Stimulated activated CD8-positive, alpha-beta memory T cell treated with anti-CD3 and anti-CD28 coated beads, Interleukin-7, amount 100 ng/mL, for 48 hours (primary cell): Measurements from ENCODE around the gene BNC2.

Source experiments
- DNase-seq, 2 donors: peaks; one replicate each; pipeline ENCODE4 v3.0.0-alpha.2; 2020; ENCODE audit warnings: low read depth in 1 of 2; ENCODE audit errors: extremely low read depth in 1 of 2

Gene BNC2

DNA sequence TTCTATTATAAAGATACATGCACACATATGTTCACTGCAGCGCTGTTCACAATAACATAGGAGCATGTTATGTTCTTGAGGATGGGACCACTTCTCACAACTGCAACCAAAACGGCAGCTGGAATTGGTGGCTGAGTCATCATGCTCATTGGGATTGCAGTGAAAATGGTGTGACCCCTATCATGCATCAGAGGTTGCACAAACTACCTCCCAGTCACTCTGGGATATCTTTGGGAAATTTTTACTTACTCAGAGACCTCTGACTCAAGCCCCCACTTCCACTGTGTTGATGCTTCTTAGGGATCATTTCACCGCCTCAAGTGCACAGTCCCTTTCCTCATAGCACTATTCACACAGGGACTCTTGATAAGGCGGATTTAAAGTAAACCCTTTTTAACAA, 474.1 kb downstream of the BNC2 start:
- DNase-seq = no peak

DNA sequence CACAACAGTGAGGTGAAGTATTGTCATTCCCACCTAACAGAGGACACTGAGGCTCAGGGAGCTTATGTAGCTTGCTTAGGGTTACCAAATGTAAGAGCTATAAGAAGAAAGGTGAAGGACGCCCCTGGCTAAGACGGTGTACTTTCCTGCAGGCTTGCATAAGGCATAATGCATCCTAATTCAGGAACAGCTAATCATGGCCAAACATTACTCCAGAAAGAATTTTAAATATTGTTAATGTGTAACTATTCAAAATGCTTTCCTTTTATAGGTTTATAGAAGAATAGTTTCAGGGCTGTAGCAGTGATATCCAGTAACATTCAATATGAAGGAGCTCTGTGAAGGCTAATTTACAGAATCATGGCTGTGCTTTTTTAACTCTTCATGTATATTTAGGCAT, 479.1 kb downstream of the BNC2 start:
- DNase-seq = no peak

DNA sequence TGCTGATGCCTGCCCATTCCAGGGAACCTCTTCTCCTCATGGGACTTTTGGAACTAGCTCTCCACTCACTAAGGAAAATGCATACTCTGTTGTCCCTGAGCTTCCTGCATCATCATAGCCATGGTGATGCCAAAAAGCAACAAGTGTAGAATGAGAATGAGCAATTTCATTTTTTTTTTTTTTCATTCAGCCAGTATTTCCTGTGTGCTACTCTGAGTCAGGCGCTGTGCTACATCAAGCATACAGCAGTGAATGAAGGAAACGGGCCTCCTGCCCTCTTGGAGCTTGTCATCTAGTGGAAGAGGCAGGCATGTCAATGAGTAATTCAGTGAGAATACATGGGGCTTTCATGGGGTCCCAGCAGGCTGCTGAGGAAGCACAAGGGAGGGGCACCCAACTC, 483.1 kb downstream of the BNC2 start:
- no peak for DNase-seq

DNA sequence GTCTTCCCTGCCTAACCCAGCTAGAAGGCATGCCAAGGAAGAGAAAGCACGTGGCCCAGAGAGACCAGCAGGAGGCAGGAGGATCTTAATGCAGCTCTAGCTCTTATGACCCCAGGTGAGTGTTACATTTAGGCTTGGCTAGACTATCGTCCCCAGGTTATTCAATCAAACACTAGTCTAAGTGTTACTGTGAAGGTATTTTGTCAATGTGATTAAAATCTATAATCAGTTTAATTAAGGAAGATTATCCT, 483.7 kb downstream of the BNC2 start:
- DNase-seq = no peak

DNA sequence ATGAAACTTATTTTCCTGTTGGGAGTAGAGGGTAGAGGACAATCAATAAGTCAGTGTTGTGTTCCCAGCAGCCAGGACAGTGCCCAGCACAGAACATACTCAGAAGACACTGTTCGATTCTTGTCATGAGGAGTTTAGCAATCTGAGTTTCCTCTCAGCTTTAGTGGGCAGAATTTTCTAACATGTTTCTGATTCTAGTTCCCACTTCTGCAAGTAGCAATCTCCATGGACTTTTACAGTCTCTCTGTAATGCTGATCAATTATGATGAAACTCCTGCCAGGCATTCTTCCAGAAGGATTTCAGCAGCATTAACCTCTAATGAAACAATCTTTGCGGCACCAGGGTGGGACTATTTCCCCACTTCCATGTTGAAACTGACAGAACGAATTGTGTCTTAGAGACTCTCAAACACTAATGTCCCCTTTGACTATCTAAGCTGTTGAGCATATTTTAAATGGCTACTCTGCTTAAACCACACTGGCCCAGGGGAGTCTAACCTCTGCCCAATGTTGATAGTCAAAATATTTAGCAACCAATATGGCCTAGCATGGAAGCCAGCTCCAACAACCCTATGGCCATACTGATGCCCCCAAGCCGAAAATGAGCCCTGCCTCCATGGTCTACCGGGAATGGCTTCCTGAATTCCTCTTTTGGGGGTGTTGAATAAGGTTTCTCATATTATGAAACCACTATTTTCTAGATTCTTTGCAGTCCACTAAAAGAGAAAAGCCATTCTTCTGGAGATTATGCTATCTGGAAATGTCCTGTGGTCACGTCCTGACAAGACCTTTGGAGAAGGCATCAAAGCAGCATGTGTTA, 484.3 kb downstream of the BNC2 start:
- no peak for DNase-seq

DNA sequence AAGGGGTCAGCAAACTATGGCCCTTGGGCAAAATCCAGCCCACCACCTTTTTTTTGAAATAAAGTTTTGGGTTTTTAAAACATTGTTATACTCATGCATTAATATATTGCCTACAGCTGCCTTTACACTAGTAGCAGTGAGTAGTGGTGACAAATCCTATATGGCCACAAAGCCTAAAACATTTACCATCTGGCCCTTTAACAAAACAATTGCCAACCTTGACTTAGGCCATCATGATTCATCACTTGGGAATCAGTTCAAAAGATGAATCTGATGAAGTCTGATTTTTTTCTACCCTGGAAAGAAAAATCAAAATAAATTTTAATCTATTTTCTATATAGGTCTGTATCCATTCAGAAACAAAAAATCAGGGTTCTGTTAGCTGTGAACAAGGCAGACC, 484.9 kb downstream of the BNC2 start:
- no peak for DNase-seq

DNA sequence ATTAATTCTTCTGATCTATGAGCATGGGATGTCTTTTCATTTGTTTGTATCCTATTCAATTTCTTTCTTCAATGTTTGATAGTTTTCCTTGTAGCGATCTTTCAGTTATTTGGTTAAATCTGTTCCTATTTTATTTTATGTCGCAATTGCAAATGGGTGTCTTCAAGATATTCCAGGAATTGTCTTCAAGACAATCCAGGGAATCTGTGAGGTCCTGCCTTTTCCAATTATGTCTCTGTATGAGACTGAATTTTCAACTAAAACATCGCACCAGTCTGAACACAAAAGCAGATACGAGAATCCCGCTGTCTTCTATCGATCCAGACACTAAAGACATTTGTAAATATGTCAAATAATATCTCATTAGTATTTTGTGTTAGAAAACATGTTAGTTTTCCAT, 485.5 kb downstream of the BNC2 start:
- no peak for DNase-seq

DNA sequence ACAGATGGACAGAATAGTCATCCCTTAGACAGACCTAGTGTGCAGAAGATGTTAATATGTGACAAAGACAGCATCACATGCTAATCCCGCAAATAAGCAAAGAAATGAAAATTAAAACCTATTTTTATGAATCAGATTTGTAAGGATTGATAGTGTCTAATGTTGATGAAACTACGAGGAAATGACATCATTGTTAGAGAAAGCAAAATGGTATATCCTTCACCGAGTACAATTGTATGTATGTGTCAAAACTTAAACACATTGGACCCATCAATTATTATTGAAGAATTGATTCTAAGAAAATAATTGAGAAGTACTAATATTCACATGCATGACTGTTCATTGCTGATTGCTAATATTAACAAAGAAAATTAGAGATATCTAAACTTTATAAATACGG, 493.2 kb downstream of the BNC2 start:
- no peak for DNase-seq

DNA sequence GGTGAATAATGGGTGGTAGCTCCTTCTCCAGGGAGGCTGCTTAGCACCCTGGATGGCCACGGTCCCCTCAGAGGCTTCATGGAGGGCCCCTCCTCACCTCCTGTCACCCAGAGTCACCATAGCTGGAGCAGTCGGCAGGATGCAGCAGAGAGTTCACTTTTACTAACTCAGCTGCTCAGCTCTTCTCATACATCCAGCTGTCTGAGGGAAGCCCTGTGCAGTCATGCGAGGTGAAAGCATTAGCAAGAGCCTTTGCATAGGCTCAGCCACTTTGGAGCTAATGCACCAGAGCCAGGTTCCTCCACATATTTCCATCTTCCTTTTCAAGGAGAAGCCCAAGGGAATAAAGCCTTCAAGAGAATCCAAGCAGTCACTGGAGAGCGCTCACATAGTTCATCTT, 499.2 kb downstream of the BNC2 start:
- DNase-seq = no peak

DNA sequence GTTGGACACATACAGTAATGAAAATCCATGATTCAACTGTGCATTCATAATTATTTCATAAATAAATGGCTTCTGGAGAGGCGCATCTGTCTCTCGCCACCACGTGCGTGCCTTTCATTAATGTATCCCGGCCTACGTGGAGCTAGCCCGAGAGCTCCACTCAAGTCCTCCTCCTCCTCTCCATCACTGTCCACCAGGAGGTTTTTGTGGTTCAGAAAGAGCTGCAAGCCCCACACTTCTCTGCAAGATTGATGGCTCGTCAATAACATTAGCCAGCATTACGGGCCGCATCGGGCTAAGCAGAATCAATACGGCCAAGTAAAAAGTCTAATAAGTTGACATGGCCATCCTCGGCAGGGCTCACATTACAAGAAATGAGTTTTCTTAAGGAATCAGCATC, 499.8 kb downstream of the BNC2 start:
- DNase-seq = no peak

DNA sequence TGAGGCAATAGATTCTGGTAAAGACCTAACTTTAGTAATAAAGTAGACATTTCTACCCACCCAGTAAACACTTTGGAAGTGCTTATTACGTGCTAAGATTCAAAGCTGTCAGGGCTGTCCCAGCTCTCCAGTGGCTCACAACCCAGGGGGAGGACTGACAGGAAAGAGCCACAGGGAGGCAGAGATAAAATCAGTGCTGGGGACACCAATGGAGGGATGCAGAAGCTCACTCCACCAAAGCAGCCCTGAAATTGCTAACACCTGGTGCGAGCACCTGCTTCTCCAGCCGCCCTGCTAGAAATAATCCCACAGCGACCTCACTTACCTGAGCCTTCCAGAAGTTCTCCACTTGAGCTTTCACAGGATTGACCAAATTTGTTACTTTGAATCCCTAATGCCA, 501.0 kb downstream of the BNC2 start:
- no peak for DNase-seq

DNA sequence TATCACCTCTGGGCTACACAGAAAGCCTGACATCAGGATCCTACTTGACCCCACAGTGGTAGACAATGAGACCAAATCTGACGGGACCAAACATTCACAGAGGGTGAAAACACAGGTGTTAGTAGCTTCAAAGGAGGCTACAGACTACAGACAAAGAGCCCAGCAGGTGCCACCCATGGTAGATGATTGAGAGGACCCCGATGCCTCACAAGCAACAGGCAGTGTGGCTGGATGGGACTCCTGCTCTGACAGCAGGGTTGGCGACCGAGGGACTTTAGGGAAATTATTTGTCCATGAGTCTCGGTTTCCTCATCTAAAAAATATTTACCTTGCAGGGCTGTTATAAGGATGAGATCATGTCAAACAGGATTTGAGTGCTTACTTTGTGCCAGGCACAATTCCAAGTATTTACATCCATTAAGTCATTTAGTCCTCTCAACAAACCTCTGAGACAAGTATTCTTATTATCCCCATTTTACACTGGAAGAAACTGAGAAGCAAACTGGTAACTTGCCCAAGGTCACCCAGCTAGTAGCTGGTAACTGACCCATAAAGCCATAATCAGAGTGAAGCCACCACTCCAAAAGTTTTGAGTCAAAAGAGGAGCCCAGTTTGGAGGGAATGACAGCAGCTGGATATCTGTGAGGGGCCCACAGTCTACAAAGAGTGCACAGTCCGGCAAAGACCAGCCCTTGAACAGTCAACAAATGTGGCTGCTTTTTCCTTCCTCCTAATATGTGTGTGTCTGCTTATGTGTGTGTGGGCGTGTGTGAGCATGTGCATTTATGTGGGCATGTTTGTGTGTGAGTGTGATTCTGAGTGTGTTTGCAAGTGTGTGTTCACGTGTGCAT, 502.0 kb downstream of the BNC2 start:
- no peak for DNase-seq

DNA sequence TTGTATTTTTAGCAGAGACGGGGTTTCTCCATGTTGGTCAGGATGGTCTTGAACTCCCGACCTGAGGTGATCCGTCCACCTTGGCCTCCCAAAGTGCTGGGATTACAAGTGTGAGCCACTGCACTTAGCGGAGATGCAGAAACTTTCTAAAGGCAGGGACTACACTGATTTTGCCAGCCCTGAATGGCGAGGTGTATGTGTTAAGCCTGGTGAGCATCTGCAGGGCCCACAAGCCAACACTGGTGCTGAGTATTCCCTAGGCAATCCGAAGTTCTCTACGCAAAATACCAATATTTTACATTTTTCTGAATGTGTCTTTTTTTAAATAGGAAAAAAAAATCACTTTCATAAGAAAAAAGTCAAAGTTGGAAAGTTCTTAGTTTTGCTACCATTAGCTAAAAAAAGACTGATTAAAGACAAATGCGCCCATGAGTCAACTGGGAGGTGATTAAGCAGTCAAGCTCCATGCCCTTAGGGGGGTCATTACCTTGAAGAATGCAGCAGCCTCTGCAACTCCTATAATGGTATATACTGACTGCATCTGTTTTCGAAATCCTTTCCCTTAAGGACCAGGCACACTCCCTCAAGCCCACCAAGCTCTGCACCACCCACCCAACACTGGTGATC, 502.8 kb downstream of the BNC2 start:
- no peak for DNase-seq

DNA sequence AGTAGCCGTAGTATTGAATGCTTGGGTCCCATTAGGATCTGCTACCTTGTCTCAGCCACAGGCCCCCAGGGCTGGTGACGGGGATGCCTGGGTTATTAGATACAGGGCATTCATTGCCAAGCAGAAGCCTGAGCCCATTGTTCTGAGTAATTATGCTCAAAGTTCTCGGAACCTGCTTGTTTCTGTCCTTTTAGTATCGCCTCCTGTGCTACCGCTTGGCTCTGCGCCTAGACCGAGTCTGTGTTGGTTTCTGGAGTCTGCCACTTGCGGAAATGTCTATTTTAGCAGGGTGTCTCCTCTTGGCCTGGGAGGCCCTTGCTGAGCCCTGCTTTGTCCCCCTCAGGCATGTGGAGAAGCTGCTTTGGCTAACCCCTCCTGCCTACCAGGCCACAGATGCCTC, 506.1 kb downstream of the BNC2 start:
- no peak for DNase-seq

DNA sequence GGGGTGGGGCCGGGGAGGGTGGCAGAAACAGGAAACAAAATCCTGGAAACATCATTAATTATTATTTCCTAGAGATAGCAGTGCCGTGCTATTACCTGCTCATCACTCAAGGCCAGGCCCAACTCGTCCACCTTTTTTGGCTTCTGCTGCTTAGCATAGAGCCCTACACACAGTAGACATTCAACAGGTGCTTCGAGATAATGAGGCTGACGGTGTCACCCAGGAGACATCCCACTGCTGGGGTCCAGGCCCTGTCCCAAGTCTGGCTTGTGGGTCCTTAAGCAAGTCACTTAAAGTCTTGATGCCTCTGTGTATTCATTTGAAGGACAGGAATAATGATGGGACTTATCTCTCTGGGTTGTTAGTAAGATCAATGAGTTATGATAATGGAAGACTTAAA, 506.6 kb downstream of the BNC2 start:
- no peak for DNase-seq

DNA sequence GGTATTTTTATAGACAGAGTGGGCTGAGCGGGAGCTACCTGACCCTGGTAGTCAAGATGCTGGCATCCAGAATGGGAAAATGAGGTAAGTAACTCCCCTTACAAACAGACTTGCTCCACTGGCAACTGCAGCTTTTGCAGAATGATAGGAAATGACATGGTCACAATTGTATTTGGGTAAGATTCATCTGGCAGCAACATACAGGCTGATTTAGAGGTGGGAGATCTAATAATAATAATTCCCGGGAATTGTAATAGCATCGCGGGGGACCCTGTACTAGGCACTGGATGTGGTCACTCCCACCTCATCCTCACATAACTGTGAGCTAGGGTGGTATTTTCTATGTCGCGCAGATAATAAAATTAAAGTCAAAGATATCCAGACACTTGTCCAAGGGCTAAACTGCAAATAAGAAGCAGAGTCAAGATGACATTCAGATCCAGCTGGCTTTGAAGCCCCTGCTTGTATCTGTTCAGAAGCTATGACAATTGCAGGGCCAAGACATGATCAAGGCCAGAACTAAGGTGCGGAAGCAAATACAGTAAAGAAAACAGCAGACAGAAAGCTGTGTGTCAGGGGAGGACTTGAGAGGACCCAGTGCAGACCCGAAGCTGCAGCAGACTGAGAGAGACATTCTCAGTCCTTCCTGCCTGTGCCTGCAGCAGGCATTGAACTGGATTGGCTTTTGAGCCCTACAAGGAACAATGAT, 507.2 kb downstream of the BNC2 start:
- DNase-seq = no peak

DNA sequence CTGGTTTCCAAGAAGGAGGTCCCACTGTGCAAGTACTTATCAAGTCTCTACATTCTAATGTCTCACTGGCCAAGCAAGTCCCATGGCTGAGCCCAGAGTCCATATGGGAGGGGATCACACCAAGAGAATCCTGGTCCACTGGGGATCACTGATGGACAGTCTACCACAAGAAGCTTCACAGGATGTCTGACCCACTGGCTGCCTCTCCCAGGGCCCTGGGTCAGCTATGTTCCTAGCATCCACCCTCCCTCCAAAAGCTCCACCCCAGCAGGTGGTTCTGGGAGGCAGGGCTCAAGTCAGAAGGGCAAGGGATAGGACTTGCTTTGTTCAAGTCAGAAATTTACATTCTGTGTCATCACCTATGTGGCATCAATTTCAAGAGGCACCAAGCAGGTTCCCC, 508.5 kb downstream of the BNC2 start:
- DNase-seq = no peak

DNA sequence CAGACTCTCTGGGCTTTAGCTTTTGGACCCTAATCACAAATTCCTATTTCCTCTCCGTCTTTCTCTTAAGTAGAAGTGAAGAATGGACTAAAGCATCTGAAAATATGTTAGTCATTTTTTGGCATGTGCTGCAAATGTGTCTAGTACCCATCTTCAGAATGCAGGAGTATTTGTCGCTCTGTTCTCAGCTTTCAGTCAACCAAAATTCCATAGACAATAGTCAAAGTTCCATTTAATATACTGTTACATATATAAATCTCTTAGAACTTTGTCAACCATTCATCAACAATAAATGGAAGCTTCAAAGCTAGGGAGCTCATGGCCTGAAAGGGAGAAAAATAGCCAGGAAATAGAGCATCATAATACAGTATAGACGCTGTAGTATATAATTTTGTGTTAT, 509.4 kb downstream of the BNC2 start:
- no peak for DNase-seq

DNA sequence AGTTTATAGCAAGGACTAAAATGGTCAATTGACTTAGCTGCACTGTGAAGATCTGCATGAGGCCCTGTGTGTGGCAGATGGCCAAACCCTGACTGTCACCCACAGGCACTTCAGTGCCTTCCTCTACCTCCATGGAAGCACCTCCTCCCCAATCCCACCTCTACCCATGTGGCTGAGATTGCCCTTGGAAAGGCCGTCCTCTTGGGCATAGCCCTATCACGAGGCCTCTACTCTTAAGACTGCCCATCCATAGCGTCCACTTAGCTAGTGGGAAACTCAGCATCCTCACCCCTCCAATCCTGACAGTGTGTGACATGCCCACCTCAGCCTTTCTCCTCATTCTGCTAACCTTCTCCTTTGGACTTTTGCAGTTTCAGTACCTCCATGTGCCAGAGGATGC, 510.2 kb downstream of the BNC2 start:
- no peak for DNase-seq
